ENCODE measurements around the gene ZNF772.
A peak's percentile ranks its signal among the peaks of the same experiment; 100 is the strongest.
"Not testable (repeated sequence)": the region's sequence is repeated elsewhere in the genome, so short reads cannot be mapped to it uniquely, and the experiment has no call there.

ZNF772 gene

GRCh38 chr19:57477191-57478008 is at the start of gene ZNF772:
Gene ZNF772, minus strand, starts transcription at chr19:57477566. Its CDS starts 257 bp downstream, at chr19:57477309.
- peak; percentile 98 for FAIRE-seq

- not testable (repeated sequence) for FAIRE-seq
These were observed 40.7 kb upstream of the ZNF772 start for GRCh38 chr19:57518021-57518420.

GRCh38 chr19:57515255-57515654 is 37.9 kb upstream of the ZNF772 start:
- FAIRE-seq, result no peak

GRCh38 chr19:57512845-57513244 is 35.5 kb upstream of the ZNF772 start:
- FAIRE-seq, result no peak

GRCh38 chr19:57511484-57511883 is 34.1 kb upstream of the ZNF772 start:
- no peak for FAIRE-seq

GRCh38 chr19:57506163-57506562 is 28.8 kb upstream of the ZNF772 start:
- no peak for FAIRE-seq

GRCh38 chr19:57500400-57500799 is 23.0 kb upstream of the ZNF772 start:
- FAIRE-seq, result peak; percentile 60

DNA sequence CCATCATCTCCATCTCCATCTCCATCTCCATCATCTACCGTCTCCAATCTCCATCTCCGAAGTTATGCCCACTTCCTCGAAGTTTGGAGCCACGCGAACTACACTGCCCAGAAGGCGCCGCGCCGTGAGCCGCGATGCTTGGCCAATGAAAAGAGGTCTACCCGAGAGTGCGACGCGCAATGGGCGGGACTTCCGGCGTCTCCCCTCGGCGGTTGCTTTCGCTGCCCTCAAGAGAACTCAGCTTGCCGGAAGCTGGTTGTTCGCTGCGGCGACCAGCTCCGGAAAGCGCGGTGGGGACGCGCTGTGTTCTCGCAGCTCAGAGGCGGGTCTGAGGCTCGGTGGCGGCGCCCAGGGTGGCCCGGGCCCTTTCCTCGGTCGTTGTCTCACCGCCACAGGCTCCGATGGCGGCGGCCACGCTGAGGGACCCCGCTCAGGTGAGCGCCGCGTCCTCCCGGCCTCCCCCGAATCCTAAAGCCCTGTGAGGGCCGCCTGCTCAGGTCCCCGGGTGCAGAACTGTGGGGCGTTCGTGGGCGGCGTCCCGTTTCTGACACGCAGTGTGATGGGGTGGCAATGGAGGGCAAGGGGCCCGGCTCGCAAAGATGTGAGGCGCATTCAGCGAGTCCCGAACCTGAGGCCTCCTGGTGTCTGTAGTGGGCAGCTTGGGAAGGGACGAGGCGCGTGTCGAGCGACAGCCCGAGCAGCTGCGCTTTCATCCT is 22.5 kb upstream of the ZNF772 start, which contains the start of gene ZNF773:
Gene ZNF773, plus strand, starts transcription at position 259 of the 716 bp plus-strand sequence. Its CDS starts 143 bp downstream, at position 402.
- FAIRE-seq, result not testable (repeated sequence)

GRCh38 chr19:57499332-57499679 is 21.9 kb upstream of the ZNF772 start:
- not testable (repeated sequence) for FAIRE-seq

DNA sequence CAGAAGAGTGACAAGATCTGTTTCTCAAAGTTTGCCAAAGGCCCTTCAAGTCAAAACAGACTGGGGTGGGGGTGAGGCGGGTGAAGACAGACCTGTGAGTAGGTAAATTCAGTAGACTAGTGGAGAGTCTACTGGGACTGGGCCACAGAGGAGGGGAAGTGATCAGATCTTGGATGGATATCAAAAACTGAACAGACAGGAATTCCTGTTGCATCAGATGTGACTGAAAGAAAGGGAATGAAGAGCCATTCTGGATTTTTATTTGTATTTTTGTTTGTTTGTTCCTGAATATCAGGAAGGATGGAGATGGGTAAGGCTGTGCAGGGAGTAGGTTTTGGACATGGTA is 10.9 kb upstream of the ZNF772 start:
- not testable (repeated sequence) for FAIRE-seq

DNA sequence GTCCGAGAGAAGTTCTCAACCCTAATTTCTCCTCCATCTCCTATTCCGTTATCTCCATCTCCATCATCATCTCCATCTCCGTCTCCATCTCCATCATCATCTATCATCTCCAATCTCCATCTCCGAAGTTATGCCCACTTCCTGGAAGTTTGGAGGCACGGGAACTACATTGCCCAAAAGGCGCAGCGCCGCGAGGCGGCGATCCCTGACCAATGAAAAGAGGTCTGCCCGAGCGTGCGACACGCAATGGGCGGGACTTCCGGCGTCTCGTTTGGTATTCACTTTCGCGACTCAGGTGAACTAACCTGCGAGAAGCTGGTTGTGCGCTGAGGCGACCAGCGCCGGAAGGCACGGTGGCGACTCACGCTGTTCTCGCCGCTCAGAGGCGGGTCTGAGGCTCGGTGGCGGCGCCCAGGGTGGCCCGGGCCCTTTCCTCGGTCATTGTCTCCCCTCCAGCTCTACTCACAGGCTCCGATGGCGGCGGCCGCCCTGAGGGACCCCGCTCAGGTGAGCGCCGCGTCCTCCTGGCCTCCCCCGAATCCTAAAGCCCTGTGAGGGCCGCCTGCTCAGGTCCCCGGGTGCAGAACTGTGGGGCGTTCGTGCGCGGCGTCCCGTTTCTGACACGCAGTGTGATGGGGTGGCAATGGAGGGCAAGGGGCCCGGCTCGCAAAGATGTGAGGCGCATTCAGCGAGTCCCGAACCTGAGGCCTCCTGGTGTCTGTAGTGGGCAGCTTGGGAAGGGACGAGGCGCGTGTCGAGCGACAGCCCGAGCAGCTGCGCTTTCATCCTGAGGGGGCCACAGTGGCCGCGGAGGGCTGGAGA is 10.3 kb upstream of the ZNF772 start, which contains the start of gene ZNF419:
Gene ZNF419, plus strand, starts transcription at position 274 of the 822 bp plus-strand sequence. Its CDS starts 201 bp downstream, at position 475.
- FAIRE-seq, result peak; percentile 70

- FAIRE-seq, result no peak
These were observed 3.7 kb downstream of the ZNF772 start for GRCh38 chr19:57473646-57474045.

DNA sequence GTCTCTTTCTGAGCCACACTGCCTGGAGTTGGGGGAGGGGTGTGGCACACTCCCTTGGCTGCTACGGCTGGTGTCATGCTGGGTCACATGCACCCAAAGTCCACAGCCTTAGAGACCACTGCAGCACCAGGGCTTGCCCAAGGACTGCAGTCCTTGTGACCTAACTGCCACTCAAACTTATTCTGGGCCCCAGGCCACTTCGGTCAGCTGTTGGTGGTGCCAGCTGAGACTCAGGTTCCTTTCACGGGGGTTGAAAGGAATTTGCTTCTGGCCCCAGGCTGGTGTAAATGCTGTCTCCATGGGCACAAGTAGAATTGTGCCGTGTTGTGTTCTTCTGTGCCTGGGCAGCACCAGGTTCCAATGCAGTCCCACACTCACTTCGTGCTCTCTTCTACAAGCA is 10.9 kb downstream of the ZNF772 start:
- no peak for FAIRE-seq

DNA sequence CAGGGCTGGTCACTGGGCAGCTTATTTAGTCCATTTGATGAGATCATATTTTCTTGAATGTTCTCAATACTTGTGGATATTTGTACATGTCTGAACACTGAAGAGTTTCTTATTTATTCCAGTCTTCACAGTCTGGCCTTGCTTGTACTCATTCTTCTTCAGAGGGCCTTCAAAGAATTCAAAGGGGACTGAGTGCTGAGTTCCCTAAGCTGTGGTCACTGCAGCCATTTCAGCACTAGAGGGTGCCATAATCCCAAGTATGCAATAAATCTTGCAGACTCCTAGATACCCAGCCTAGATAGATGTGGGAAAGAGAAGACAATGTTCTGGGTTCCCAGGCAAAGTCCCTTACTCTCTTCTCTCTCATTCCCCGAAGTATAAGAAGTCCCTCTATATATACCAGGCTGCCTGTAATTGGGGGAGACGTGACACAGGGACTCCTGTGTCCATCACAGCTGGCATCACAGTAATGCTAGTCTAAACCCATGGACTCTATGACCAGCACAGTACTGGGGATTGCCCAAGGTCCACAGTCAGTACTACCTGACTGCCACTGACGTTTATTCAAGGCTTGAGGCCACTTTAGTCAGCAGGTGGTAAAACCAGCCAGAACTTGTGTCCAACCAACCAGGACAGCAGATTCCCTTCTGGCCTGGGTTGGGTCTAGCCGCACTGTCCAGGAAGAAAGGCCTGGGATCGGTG is 11.5 kb downstream of the ZNF772 start:
- FAIRE-seq, result no peak

GRCh38 chr19:57452307-57452706 is 25.1 kb downstream of the ZNF772 start:
- no peak for FAIRE-seq

GRCh38 chr19:57443121-57443696 is 34.2 kb downstream of the ZNF772 start:
- FAIRE-seq, result no peak

GRCh38 chr19:57441979-57442752 is 35.2 kb downstream of the ZNF772 start:
- FAIRE-seq, result no peak

DNA sequence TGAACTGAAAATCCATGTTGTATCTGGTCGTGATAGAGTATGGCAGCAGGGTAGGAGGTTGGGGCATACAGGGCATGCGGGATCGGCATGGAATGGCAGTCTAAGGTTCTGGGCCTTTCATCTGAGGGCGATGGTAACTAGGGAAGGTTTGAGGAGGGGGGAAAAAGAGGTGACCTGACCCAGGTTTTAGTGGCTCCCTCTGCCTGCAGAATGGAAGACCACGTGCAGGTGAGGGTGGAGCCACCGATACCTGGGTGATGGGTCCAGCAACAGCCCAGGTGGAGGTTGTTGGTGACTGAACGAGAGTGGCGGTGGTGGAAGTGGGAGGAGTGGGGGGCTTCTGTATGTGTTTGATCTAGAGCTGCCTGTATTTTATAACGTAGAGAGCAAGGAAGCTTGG is 38.4 kb downstream of the ZNF772 start:
- no peak for FAIRE-seq

- FAIRE-seq, result no peak
These were observed 39.4 kb downstream of the ZNF772 start for GRCh38 chr19:57437931-57438330.

GRCh38 chr19:57436417-57436816 is 40.9 kb downstream of the ZNF772 start:
- no peak for FAIRE-seq

Measured in islet of Langerhans (tissue), 1 donor.